ENCODE measurements around the gene GPR87.

GPR87 gene

DNA sequence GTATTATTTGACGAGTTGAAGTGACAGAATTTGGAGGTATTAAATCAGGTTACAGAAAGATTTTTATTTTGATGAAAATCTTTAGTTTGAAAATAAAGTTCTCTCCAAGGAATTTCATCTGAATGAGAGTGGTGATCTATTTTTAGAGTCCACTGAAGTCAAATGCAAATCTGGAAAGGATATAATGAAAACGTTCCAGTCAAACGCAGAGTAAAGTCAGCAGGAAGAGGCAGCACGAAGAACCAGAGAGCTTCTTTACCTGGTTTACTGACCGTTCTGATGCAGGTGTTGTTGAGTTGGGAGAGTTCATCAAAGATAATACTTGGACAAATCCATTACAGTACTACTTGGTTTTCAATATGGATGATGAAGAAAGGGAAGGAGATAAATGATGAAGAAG lies 47.0 kb downstream of the GPR87 start:
- TF ChIP-seq CTCF (IDR thresholded peaks at IDR 0.05; ENCODE audit: unreplicated experiment in 3 of 3): no peak
- H3K4me1 Mint-ChIP-seq: no peaks in the 10 kb centered on the region
- H3K27me3 Mint-ChIP-seq (ENCODE audit: low read depth): no peaks in the 10 kb centered on the region
- no peak overlapping the region for H3K4me3 Mint-ChIP-seq
- H3K36me3 Mint-ChIP-seq (ENCODE audit: low read depth): no peaks in the 10 kb centered on the region
- H3K9me3 Mint-ChIP-seq: no peaks in the 10 kb centered on the region
- H3K27ac Mint-ChIP-seq: no peak overlapping the region

DNA sequence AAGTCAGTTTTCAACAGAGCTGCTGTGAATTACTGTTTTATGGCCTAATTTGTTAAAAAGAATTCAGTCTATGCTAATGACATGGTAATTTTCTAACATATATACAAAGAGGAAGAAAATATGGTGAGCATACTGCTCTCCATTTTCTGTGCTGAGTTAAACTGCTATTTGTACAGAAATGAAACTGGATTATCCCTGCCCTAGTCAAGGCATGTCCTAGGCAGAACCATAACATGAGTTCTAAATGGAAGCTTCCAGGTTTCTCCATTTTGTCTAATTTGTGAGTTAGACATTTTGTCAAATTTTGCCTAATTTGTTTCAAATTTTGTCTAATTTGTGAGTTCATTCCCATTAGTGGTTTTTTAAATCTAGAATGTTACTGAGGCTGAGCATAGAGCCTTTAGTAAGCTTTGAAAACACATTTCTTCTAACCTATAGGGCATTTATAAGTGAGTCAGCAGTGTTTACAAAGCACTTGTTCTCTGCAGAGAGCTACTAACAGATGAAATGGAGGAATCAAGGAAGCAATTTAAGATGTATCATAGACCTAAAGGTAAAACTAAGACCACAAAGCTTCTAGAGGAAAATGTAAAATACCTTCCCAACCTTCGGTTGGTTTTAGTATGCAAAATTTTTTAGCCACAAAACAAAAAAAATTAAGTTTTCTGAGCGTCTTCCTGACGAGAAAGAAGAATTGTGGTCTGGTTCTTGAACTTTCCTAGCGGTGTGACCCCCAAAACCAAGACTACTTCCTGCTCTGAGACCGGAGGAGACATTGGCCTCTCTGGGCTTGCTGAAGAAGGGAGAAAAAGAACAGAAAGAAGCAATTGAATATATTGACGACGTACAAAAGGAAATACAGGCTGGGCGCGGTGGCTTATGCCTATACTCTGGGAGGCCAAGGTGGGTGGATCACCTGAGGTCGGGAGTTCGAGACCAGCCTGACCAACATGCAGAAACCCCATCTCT lies 48.1 kb downstream of the GPR87 start:
- Mint-ChIP-seq H3K36me3 (ENCODE audit: low read depth) (no peaks in the 10 kb centered on the region), H3K27ac (no peak overlapping the region), H3K4me3 (no peak overlapping the region), H3K9me3 (no peaks in the 10 kb centered on the region), H3K27me3 (ENCODE audit: low read depth) (no peaks in the 10 kb centered on the region), H3K4me1 (peaks cover 4% of the 10 kb centered on the region)
- no peak for TF ChIP-seq CTCF (IDR thresholded peaks at IDR 0.05; ENCODE audit: unreplicated experiment in 3 of 3)

GRCh38 chr3:151267066-151267465 lies 49.6 kb downstream of the GPR87 start:
- TF ChIP-seq CTCF (IDR thresholded peaks at IDR 0.05; ENCODE audit: unreplicated experiment in 3 of 3): no peak
- no peaks in the 10 kb centered on the region for H3K9me3 Mint-ChIP-seq
- no peaks in the 10 kb centered on the region for H3K36me3 Mint-ChIP-seq (ENCODE audit: low read depth)
- H3K27me3 Mint-ChIP-seq (ENCODE audit: low read depth): no peaks in the 10 kb centered on the region
- no peak overlapping the region for H3K4me3 Mint-ChIP-seq
- H3K27ac Mint-ChIP-seq: no peak overlapping the region
- H3K4me1 Mint-ChIP-seq: peaks cover 10% of the 10 kb centered on the region

GRCh38 chr3:151265866-151266265 lies 50.8 kb downstream of the GPR87 start:
- Mint-ChIP-seq H3K27me3 (ENCODE audit: low read depth) (no peaks in the 10 kb centered on the region), H3K36me3 (ENCODE audit: low read depth) (peaks cover 1% of the 10 kb centered on the region), H3K9me3 (no peaks in the 10 kb centered on the region), H3K4me3 (no peak overlapping the region), H3K27ac (no peak overlapping the region), H3K4me1 (peaks cover 10% of the 10 kb centered on the region)
- no peak for TF ChIP-seq CTCF (IDR thresholded peaks at IDR 0.05; ENCODE audit: unreplicated experiment in 3 of 3)

DNA sequence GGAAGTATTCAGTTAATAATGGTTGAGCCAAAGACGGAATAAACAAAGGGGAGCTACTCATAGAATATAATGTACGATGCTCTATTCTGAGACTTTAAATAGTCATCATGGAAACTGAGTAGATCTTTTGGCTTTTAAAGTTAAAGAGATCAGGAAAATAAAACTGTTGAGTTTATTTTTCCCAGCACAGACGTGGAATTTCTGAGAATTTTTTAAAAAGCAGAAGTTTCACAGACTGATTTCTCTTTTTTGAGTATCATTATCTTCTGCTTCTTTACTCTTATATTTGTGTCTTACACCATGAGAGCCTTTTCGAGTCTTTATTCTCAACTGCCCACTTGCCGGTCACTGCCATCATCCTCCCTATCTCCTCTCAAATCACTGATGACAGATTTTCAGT lies 51.5 kb downstream of the GPR87 start:
- Mint-ChIP-seq H3K36me3 (ENCODE audit: low read depth) (peaks cover 4% of the 10 kb centered on the region), H3K27ac (peak overlapping the region in 1 of 3 experiments; percentile 2), H3K4me3 (no peak overlapping the region), H3K27me3 (ENCODE audit: low read depth) (no peaks in the 10 kb centered on the region), H3K9me3 (no peaks in the 10 kb centered on the region), H3K4me1 (peaks cover 10% of the 10 kb centered on the region)
- no peak for TF ChIP-seq CTCF (IDR thresholded peaks at IDR 0.05; ENCODE audit: unreplicated experiment in 3 of 3)

GRCh38 chr3:151264605-151265004 lies 52.0 kb downstream of the GPR87 start:
- Mint-ChIP-seq H3K36me3 (ENCODE audit: low read depth) (peaks cover 4% of the 10 kb centered on the region), H3K4me3 (no peak overlapping the region)

More at GRCh38 chr3:151264605-151265004, 52.0 kb downstream of the GPR87 start:
- no peaks in the 10 kb centered on the region for H3K9me3 Mint-ChIP-seq
- no peak for TF ChIP-seq CTCF (IDR thresholded peaks at IDR 0.05; ENCODE audit: unreplicated experiment in 3 of 3)
- H3K4me1 Mint-ChIP-seq: peaks cover 10% of the 10 kb centered on the region
- no peaks in the 10 kb centered on the region for H3K27me3 Mint-ChIP-seq (ENCODE audit: low read depth)
- H3K27ac Mint-ChIP-seq: peak overlapping the region in 1 of 3 experiments; percentile 2

Measured in nephron (organoid).